ENCODE results near the gene TXK.

TXK gene

GRCh38 chr4:48127231-48127630 is 6.8 kb downstream of the TXK start:
- TF ChIP-seq ZNF274 (IDR thresholded peaks at IDR 0.05; ENCODE audit: low read depth, low read length): no peak
- H3K4me3 ChIP-seq (ENCODE audit: low read length): no peak overlapping the region

GRCh38 chr4:48126621-48127020 is 7.4 kb downstream of the TXK start:
- H3K4me3 ChIP-seq (ENCODE audit: low read length): no peak overlapping the region
- no peak for TF ChIP-seq ZNF274 (IDR thresholded peaks at IDR 0.05; ENCODE audit: low read depth, low read length)

DNA sequence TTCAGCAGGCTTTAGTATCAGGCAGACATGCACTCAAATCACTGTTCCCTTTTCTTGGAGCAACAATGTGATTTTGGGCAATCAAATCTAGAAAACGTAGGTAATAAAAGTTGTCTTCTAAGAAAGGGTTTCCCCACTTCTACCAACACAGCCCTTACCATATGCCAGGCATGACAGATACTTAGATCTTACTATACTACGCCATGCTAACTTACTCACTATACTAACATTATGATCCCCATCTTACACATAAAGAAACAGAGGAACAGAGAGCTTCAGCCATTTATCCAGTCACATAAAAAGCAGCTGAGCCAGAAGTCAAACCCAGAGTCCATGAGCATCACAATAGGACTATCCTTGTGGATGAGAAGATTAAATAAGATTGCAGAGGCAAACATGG is 9.2 kb downstream of the TXK start:
- H3K4me3 ChIP-seq (ENCODE audit: low read length): no peak overlapping the region
- no peak for TF ChIP-seq ZNF274 (IDR thresholded peaks at IDR 0.05; ENCODE audit: low read depth, low read length)

DNA sequence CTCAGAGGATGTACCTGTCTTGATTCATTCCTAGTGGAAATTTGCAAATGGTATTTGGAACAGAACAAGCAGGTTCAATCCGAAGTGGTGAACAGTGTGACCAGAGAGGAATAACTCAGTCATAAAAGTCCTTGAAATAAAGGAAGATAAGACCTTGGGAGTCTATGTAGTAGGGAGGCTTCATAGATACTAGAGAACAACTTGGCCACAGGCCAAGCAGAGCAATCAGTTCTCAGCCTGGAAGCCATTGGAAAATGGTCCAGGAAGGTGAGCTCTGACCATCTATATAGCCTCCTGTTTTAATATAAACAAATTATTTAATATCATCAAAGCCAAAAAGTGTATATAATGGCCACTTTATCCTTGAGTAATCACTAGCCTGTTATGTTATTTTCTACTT is 11.3 kb downstream of the TXK start:
- H3K4me3 ChIP-seq (ENCODE audit: low read length): no peak overlapping the region
- TF ChIP-seq ZNF274 (IDR thresholded peaks at IDR 0.05; ENCODE audit: low read depth, low read length): no peak

DNA sequence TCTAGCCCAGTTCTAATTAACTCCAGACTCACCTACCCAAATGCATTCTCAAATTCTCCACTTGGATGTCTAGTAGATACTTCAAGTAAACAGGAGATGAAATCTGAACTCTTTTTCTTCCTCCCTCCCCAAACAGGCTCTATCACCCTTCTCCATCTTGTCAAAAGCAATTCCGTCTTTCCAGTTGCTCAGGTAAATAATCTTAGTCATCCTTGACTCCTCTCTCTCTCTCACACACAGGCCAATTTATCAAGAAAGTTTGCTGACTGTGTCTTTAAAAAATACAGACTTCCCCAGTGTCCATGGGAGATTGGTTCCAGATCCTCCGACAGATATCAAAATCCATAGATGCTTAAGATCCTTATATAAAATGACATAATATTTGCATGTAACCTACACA is 12.9 kb downstream of the TXK start:
- H3K4me3 ChIP-seq (ENCODE audit: low read length): no peak overlapping the region
- no peak for TF ChIP-seq ZNF274 (IDR thresholded peaks at IDR 0.05; ENCODE audit: low read depth, low read length)

DNA sequence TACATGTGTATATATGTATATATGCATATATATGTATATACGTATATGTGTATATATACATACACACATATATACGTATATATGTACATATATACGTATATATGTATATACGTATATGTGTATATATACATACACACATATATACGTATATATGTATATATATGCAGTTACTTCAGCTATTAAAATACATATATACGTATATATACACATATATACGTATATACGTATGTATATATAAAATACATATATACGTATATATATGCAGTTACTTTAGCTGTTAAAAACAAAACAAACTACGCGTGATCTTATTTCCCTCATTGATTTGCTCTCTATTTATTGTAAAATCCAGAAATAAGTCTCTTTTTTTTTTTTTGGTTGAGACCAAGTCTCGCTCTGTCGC is 13.9 kb downstream of the TXK start:
- no peak overlapping the region for H3K4me3 ChIP-seq (ENCODE audit: low read length)
- TF ChIP-seq ZNF274 (IDR thresholded peaks at IDR 0.05; ENCODE audit: low read depth, low read length): no peak

GRCh38 chr4:48119646-48120045 is 14.4 kb downstream of the TXK start:
- no peak for TF ChIP-seq ZNF274 (IDR thresholded peaks at IDR 0.05; ENCODE audit: low read depth, low read length)
- H3K4me3 ChIP-seq (ENCODE audit: low read length): no peak overlapping the region

GRCh38 chr4:48118081-48118480 is 16.0 kb downstream of the TXK start:
- no peak overlapping the region for H3K4me3 ChIP-seq (ENCODE audit: low read length)
- TF ChIP-seq ZNF274 (IDR thresholded peaks at IDR 0.05; ENCODE audit: low read depth, low read length): no peak

GRCh38 chr4:48116582-48116981 is 17.5 kb downstream of the TXK start:
- TF ChIP-seq ZNF274 (IDR thresholded peaks at IDR 0.05; ENCODE audit: low read depth, low read length): no peak
- no peak overlapping the region for H3K4me3 ChIP-seq (ENCODE audit: low read length)

GRCh38 chr4:48114412-48114811 is 19.6 kb downstream of the TXK start:
- H3K4me3 ChIP-seq (ENCODE audit: low read length): no peak overlapping the region
- TF ChIP-seq ZNF274 (IDR thresholded peaks at IDR 0.05; ENCODE audit: low read depth, low read length): no peak

DNA sequence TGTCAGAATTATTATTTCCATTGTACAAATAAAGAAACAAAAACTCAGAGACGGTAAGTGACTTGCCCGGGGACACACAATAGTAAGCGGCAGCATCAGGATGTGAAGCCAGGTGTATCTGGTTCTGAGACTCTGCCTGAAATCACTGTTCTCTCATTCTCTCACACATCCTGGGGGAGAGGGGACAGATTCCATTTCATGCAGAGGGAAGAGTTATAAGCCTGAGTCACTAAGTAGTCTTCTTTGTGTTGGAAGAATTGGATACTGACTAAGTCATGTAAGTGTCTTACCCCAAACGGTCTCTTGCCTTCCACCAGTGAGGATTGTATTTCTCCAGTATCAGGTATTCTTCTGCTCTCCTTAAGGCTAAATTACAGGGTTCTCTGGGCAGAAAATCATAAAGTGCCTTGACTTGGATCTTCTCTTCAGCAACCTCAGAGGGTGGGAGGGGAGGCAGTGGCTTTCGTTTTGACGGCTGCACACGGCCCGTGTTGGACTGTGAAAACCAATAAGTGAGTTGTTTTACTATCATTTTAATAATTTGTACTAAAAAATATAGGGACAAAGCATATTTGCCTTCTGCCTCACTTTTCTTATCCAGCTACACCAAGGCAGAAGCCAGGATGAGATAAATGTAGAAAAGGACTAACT is 21.9 kb downstream of the TXK start:
- H3K4me3 ChIP-seq (ENCODE audit: low read length): no peak overlapping the region
- no peak for TF ChIP-seq ZNF274 (IDR thresholded peaks at IDR 0.05; ENCODE audit: low read depth, low read length)

DNA sequence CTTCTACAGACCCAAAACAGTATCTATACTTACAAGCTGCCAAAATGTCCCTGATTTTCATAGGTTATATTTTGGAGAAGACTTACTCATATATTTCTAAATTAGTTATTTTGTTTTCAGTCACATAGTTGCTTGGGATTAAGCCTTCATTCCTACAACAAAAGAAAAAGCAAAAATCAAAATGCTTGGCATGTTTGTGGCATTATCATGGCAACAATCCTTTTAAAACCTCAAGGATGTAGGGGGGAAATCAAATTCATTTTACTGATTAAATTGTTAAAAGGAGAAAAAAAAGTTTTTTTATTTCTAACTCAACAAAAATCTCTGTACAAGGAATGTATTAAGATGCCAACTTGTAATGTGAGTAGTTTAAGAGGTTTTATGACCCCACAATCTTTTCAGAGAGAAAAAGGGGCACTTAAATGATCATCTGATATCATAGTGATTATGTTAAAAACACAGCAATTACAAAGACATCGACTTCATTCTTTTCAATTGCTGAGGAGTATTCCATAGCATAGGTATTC is 23.5 kb downstream of the TXK start:
- TF ChIP-seq ZNF274 (IDR thresholded peaks at IDR 0.05; ENCODE audit: low read depth, low read length): no peak
- H3K4me3 ChIP-seq (ENCODE audit: low read length): no peak overlapping the region

DNA sequence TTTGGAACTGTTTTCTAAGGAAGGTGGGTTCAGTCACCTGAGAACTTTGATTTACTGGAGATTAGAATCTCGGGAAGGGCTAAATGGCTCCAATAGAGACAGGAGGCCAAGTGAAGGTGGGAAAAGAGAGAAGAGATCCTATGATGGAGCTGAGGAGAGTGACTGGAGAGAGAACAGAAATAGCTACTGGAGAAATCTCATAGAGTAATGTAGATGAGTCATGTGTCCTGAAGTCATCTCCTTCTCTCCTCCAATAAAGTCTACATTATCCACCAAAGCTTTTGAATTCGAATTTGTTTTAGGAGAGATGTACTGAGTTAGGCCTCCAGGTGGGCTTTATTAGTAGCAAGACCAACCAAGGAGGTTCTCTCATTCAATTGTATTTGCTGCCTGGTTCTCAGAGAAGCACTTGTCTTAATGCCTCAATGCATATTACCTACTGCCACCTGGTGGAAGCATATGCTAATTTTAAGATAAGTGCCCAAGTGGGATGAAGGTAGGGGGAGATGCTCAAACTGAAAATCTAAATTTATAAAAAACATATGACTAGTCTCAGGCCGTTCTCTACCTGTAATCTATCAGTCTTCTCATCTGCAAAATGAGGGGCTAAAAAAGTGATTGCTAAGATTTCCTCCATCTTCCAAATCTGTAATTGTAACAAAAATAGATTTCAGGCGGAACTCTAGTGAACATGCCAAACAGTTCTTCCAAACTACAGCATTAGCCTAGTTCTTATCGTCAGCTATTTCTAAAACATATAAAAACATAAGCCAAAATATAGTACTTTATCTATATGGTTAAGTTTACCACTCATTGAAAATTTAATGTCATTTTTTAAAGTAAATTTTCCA is 24.4 kb downstream of the TXK start:
- H3K4me3 ChIP-seq (ENCODE audit: low read length): no peak overlapping the region
- no peak for TF ChIP-seq ZNF274 (IDR thresholded peaks at IDR 0.05; ENCODE audit: low read depth, low read length)

GRCh38 chr4:48108309-48109073 is 25.6 kb downstream of the TXK start:
- H3K4me3 ChIP-seq (ENCODE audit: low read length): no peak overlapping the region
- no peak for TF ChIP-seq ZNF274 (IDR thresholded peaks at IDR 0.05; ENCODE audit: low read depth, low read length)

Measured in GM08714 (cell line).